ENCODE measurements around the gene TNFSF8.

The TNFSF8 gene

GRCh38 chr9:114864471-114864870, 65.9 kb downstream of the TNFSF8 start:
- DNase-seq = no peak

DNA sequence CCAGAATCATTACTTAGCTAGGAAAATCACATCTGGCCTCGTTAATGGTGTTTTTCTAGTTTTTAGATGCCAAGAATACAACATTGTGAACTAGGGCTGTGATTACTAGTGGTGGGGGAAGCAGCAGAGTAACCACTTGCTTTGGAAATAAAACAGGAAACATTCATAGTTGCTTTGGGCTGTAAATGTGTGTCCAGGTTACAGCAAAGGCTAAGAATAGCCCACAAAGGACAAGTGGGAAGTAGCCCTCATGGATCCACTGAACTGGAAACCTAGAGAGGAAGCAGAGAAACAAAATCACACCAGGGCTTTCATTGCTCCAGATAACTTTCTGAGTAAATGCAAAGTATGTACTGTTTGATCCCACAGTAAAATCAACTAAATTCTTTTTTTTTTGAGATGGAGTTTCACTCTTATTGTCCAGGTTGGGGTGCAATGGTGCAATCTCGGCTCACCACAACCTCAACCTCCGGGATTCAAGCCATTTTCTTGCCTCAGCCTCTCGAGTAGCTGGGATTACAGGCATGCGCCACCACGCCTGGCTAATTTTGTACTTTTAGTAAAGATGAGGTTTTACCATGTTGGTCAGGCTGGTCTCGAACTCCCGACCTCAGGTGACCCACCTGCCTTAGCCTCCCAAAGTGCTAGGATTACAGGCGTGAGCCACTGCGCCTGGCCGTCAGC, 68.3 kb downstream of the TNFSF8 start:
- no peak for DNase-seq

- DNase-seq = no peak
Observed at GRCh38 chr9:114861273-114861672, 69.1 kb downstream of the TNFSF8 start.

DNA sequence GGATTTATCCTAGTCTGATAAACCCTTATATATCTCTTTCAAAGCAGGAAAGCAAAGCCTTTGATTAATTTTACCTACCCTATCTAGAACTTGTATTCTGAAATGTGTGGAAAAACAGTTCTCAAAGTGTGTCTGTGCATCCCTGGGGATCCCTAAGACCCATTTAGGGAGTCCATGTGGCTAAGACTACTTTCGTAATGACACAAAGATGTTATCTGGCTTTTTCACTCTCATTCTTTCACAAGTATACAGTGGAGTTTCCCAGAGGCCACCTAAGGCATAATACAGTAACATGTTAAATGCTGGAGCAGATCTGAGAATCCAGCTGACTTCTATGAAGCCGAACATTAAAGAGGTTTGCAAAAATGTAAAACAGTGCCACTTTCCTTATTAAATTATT, 70.2 kb downstream of the TNFSF8 start:
- DNase-seq = no peak

- no peak for DNase-seq
Observed at GRCh38 chr9:114856942-114857315, 73.5 kb downstream of the TNFSF8 start.

GRCh38 chr9:114856215-114856941, 74.0 kb downstream of the TNFSF8 start:
- DNase-seq = no peak

GRCh38 chr9:114855488-114855887, 74.9 kb downstream of the TNFSF8 start:
- no peak for DNase-seq

DNA sequence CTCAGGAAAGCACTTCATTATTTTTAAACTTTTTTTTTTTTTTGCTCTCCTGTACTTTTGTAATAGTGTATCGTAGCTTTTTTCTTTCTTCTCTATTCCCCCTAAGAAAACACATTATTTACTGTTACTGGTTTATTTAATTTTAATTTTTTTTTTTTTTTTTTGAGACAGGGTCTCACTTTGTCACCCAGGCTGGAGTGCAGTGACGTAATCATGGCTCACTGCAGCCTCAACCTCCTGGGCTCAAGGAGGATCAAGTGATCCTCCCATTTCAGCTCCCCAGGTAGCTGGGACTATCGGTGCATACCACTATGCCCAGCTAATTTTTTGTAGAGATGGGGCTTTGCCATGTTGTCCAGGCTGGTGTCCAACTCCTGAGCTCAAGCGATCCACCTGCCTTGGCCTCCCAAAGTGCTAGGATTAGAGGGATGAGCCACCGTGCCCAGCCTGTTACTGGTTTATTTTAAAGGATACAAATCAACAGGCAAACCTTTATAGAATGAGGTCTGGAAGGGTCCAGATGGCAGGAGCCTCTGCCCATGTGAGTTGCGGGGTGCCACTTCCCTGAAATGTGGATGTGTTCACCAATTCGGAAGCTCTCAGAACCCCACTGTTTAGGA, 75.5 kb downstream of the TNFSF8 start:
- DNase-seq = no peak

- DNase-seq = no peak
Observed at GRCh38 chr9:114853071-114853855, 77.1 kb downstream of the TNFSF8 start.

DNA sequence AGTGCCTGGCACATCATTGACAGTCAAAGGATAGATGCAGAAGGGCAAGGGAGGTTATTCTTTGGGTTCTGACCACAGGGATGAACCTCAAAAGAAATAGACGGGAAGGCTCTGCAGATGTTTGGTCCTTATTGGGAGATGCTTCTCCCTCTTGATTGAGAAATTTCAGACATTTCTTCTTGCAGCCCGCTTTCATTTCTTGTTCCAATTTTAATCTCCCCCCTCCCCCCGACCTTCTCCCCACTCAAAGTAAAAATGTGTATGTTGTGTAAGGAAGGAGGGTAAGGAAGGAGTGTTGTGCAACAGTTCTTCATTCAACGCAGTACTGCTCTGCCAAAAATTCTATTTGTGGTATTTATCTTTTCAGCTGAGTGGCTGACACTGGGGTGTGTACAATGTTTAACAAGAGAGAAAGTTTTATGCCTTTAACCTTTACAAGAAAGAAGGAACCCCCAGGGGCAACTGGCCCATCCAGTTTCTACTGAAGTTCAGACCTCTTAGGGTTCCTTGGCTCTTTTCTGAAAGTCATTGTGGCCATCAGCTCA, 78.3 kb downstream of the TNFSF8 start:
- DNase-seq = no peak

- no peak for DNase-seq
Observed at GRCh38 chr9:114851306-114851705, 79.1 kb downstream of the TNFSF8 start.

Data from activated effector memory CD4-positive, alpha-beta T cell treated with Interleukin-2 at 50 U/mL for 16 hours (primary cell).